Stimulated activated CD4-positive, alpha-beta T cell treated with anti-CD3 and anti-CD28 coated beads, Interleukin-15, amount 100 ng/mL, for 24 hours (primary cell): Measurements from ENCODE around the gene EIF4B.
"Not testable (repeated sequence)": the region's sequence is repeated elsewhere in the genome, so short reads cannot be mapped to it uniquely, and the experiment has no call there.

Source experiments
- DNase-seq: peaks from one replicate; pipeline ENCODE4 v3.0.0-alpha.2; 2020

The EIF4B gene

GRCh38 chr12:52993558-52993869, 12.7 kb upstream of the EIF4B start:
- no peak for DNase-seq

DNA sequence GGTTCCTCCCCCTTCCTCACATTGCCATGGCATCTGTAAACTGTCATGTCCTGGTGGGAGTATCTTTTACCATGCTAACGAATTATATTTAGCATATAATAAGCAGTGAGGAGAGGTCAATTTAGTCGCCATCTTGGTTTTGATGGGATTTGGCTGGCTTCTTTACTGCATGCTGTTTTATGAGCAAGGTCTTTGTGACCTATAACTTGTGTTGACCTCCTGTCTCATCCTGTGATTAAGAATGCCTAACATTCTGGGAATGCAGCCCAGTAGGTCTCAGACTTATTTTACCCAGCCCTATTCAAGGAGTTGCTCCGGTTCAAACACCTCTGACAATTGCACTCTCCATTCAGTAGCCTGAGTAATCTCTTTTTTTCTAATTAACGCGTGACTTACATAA, 2.1 kb upstream of the EIF4B start:
- no peak for DNase-seq

GRCh38 chr12:53004582-53004981, 1.7 kb upstream of the EIF4B start:
- DNase-seq: no peak

DNA sequence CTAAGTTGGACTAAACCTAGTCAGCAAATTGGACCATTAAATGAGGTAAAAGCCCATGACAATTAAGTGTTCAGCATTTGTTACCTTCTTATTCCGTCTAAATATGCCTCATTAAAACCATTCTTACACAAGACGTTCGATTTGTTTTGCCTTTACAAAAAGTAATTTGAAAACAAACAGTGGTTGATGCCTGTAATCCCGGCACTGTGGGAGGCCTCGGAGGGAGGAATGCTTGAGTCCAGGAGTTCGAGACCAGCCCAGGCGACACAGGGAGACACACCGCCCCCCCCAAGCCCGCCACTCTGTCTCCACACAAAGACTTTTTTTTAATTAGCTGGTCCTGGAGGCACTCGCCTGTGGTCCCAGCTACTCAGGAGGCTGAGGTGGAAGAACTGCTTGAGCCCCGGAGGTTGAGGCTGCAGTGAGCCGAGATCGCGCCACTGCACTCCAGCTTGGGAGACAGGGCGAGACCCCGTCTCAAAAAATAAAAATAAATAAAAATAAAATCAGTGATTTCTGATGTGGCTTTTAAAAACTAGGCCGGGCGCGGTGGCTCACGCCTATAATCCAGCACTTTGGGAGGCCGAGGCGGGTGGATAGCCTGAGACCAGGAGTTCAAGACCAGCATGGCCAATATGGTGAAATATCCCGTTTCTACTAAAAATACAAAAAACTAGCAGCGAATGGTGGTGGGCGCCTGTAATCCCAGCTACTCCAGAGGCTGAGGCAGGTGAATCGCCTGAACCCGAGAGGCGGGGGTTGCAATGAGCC, 856 bp upstream of the EIF4B start:
- DNase-seq: peak; percentile 17

DNA sequence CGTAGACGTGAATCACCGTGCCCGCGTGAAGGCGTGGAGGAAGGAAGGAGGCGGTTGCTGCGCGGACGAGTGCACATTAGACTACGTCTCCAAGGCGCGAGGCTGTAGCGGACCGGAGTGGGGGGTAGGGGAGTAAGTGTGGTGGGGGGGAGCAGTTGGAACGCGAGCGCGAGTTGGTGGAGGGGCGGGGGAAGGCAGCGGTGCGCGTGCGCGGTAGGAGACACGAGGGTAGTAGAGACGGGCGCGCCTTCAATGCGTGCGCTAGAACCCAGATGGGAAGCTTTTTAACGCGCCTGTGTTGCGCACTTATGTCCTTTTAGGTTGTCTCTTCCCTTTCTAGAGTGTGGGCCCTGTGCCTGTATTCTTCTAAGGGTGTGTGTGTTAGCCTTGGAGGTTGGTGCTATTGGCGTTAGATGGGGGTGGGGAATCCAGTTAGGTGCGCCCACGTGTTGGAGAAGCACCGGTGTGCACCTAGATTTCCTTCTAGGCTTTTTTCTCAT, 604 bp downstream of the EIF4B start:
- DNase-seq: peak; percentile 90

DNA sequence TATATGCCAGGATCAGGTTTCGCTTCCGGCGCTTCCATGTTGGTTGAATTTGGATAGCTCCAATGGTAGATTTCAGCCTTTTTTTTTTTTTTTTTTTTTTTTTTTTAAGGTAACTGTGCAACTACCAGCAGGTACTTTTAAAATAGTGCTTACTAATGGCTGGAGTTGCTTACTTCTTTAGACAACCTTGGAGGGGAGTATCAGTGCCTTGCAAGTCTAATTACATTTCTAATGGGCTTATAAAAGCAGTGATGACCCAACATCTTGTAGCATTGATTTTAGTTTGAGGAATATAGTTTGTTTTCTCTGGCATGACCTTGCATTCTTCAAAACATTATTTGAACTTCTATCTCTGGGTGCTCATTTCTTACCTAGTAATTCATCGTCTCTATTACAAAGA, 1.1 kb downstream of the EIF4B start:
- DNase-seq: no peak

GRCh38 chr12:53008760-53009159, 2.5 kb downstream of the EIF4B start:
- not testable (repeated sequence) for DNase-seq

DNA sequence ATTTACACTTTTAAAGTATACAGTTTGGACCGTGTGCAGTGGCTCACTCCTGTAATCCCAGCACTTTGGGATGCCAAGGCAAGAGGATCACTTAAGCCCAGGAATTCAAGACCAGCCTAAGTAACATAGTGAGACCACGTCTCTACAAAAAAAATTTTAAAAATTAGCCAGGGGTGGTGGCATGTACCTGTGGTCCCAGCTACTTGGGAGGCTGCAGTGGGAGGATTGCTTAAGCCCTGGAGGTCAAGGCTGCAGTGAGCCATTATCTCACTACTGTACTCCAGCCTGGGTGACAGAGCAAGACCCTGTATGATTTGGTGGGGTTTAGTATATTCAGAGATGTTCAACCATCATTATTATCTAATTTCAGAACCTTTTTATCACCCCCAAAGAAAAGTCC, 4.7 kb downstream of the EIF4B start:
- DNase-seq: no peak

GRCh38 chr12:53011889-53012288, 5.6 kb downstream of the EIF4B start:
- DNase-seq: no peak

DNA sequence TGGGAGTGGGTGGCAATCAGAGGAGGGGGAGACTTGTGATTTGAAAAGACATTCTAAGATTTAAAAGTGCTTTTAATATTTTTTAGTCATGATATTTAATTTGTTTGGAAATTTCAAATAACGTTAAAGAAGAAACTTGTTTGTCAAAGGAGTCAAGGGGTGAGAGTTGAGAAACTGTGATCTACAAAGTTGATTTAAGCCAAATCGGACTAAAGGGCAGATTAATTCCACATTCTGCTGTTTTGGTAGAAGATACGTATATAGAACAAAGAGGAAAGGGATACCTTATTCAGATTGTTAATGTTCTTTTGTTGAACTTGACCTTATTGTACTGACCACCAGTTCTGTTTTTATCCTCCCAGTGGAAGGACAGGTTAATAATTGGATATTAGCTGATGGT, 6.7 kb downstream of the EIF4B start:
- DNase-seq: no peak

GRCh38 chr12:53014709-53015108, 8.5 kb downstream of the EIF4B start:
- no peak for DNase-seq

DNA sequence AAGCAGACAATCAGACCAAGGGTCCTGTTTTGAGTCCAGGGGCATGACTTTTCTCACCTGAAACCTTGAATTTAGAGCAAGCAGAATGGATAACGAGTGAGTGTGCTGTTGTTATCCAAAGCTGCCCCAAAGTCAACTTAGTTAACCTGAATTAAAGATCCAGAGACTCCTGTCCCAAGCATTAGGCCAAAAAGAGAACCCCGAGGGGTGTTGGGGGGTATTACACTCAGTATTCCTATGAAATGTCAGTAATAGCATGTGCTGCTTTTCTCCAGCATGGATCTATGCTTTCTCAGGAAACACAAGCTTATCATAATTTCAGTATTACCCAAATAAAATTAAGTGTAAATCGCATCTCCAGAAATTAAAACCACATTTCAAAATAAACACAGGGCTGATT, 19.0 kb downstream of the EIF4B start:
- no peak for DNase-seq

DNA sequence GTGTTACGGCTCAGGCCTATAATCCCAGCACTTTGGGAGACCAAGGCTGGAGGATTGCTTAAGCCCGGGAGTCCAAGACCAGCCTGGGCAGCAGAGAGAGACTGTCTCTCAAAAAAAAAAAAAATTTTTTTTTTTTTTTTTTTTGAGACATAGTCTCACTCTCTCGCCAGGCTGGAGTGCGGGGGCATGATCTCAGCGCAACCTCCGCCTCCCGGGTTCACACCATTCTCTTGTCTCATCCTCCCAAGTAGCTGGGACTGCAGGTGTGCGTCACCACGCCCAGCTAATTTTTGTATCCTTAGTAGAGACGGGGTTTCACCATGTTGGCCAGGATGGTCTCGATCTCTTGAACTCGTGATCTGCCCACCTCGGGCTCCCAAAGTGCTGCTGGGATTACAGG, 20.8 kb downstream of the EIF4B start:
- not testable (repeated sequence) for DNase-seq

GRCh38 chr12:53031616-53032015, 25.4 kb downstream of the EIF4B start:
- DNase-seq: no peak

- DNase-seq: not testable (repeated sequence)
Observed at GRCh38 chr12:53033832-53034231, 27.6 kb downstream of the EIF4B start.

- DNase-seq: no peak
Observed at GRCh38 chr12:53034459-53034858, 28.2 kb downstream of the EIF4B start.

GRCh38 chr12:53036802-53037201, 30.5 kb downstream of the EIF4B start:
- no peak for DNase-seq

- DNase-seq: no peak
Observed at GRCh38 chr12:53039851-53040250, 33.6 kb downstream of the EIF4B start.

- no peak for DNase-seq
Observed at GRCh38 chr12:53042607-53043454, 36.6 kb downstream of the EIF4B start.

DNA sequence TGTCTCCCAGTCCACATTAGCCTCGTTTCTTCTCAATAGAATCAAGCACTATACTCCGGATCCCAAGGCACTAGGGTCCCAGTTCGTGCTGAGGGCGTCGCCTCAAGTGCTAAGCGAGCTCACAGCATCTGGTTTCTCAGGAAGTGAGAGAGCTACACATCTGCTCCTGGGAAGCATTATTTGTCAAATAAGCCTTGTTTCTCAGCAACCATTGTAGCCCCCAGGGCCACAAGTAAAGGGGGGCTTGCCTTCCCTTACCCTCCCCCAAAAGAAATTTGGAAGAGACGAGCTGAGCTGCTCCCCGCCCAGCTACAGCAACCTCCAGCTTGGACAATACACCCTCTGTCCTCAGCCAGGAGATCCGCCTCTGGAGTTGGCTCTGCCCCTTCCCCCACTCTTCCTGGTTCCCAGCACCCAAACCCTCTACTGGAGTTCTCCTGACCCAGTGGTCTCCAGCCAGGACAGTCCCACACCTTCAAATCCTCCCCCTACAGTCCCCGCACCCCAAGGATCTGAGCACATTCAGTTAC, 37.9 kb downstream of the EIF4B start:
- no peak for DNase-seq

DNA sequence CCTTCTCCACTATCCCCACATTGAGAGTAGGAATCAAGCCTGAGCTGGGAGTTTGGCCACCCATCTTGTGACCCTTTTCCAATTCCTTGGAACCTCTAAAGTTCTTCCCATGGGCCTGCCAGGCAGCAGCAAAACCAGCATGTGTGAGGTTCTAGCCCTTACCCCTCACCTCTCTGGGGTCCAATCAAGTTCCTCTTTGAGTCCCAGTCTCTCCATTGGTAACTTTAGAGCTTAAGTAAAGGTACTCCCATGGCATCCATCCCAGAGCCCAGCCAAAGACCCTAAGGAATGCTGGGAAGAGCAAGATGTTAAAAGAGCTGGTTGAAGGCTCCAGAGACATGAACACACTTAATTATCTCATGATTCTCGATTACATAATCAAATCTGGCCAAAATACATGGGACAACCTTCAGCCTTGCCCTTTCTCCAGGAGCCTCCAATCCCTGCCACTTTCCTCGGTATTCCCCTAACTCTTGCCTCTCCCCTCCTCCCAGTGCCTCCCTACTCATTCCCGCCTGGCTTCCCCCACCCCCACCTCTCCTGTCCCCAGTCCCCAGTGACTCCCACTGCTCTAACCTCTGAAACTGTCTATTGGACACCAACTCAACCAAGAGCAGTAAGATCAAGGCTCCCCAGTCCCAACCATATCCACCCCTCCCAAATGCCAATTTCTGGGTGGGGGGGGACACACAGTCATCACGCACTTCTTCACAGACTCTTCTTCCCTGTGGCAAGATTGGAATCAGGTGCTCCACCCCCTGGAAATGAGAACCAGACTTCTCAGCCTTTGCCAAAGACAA, 38.8 kb downstream of the EIF4B start:
- DNase-seq: no peak

- DNase-seq: no peak
Observed at GRCh38 chr12:53045696-53046045, 39.4 kb downstream of the EIF4B start.

- peak; percentile 69 for DNase-seq
Observed at GRCh38 chr12:53046655-53047220, 40.5 kb downstream of the EIF4B start.
